ENCODE measurements around the gene SMAP1.
"Not testable (repeated sequence)": the region's sequence is repeated elsewhere in the genome, so short reads cannot be mapped to it uniquely, and the experiment has no call there.

Gene SMAP1

DNA sequence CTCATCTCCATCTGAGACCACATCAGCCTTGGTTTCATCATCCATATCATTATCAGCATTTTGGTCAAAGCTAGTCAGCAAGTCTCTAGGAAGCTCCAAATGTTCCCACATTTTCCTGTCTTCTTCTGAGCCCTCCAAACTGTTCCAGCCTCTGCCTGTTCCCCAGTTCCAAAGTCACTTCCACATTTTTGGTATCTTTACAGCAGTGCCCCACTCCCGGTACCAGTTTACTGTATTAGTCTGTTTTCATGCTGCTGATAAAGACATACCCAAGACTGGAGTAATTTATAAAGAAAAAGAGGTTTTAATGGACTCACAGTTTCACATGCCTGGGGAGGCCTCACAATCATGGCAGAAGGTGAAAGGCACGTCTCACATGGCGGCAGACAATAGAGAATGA is 74.8 kb downstream of the SMAP1 start:
- DNase-seq = peak in 3 of 4 experiments; percentile 12 to 40 (median 31)

DNA sequence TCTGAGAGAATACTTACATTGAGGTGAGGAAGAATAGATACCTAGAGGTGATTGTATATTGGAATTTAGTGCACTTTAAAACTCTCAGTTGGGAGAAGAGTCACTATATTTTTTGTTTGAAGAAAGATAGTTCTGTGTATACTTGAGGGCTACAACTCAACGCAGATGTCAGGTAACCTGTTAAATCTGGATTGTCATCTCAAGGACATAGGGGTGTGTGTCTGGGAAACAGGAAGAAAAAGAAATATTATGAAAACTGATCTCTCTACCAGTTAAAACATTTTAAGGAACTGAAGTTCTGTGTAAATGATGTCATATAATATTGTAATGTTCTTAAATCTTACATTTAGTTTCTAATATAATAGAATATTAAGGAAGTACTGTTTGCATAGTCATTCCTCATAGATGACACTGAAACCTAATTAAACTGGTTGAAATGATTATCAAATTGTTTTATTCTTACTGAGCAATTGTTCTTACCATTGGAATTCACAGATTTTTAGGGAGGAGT is 86.2 kb downstream of the SMAP1 start:
- peak in 2 of 4 experiments; percentile 45 to 61 for DNase-seq

DNA sequence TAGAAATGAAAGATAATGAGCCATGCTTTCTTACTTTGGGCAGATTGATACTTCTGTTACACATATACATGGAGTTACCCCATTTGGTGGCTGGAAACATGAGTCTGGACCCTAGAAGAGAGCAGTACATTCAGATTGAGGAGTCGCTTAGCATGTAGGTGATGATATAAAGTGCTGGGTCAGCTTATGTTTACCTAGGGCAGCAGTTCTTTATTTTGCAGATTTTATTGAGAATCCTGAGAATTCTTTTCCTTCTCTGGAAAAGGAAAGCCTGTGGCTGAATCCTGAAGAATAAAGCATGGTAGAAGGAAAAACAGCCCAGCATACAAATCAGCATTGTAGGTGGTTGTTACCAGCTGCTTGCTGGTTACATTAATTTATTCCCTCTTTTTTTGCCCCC is 91.2 kb downstream of the SMAP1 start:
- no peak for DNase-seq

DNA sequence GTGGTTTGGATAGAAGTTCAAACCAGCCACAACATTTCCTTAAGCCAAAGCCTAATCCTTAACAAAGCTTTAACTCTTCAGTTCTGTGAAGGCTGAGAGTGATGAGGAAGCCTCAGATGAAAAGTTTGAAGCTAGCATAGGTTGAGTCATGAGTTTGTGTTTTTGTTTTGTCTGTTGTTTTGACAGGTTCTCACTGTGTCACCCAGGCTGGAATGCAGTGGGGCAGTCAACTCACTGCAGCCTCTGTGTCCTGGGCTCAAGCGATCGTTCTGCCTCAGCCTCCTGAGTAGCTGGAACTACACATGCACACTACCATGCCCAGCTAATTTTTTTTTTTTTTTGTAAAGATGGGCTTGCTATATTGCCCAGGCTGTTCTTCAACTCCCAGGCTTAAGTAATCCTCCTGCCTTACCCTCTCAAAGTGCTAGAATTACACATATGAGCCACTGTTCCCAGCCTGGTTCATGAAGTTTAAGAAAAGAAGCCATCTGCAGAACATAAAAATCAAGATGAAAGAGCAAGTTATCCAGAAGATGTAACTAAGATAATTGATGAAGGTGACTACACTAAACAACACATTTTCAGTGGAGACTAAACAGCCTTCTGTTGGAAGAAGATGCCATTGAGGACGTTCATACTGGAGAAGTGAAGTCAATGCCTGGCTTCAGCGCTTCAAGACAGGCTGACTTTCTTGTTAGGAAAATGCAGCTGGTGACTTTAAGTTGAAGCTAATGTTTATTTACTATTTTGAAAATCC is 96.2 kb downstream of the SMAP1 start:
- DNase-seq = no peak

DNA sequence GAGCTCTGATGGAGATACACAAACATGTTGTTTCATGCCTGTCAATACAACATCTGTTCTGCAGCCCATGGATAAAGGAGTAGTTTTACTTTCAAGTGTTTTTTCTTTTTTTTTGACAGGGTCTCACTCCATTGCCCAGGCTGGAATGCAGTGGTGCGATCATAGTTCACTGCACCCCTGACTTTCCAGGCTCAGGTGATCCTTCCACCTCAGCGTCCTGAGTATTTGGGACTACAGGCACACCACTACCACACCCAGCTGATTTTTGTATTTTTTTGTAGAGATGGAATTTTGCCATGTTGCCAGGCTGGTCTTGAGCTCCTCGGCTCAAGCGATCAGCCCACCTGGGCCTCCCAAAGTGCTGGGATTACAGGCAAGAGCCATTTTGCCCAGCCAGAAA is 97.0 kb downstream of the SMAP1 start:
- DNase-seq = no peak

DNA sequence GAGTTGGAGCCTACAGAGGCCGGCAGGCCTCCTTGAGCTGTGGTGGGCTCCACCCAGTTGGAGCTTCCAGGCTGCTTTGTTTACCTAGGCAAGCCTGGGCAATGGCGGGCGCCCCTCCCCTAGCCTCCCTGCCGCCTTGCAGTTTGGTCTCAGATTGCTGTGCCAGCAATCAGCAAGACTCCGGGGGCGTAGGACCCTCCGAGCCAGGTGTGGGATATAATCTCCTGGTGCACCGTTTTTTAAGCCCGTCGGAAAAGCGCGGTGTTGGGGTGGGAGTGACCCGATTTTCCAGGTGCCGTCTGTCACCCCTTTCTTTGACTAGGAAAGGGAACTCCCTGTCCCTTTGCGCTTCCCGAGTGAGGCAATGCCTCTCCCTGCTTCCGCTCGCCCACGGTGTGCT is 103.7 kb downstream of the SMAP1 start:
- not testable (repeated sequence) for DNase-seq

DNA sequence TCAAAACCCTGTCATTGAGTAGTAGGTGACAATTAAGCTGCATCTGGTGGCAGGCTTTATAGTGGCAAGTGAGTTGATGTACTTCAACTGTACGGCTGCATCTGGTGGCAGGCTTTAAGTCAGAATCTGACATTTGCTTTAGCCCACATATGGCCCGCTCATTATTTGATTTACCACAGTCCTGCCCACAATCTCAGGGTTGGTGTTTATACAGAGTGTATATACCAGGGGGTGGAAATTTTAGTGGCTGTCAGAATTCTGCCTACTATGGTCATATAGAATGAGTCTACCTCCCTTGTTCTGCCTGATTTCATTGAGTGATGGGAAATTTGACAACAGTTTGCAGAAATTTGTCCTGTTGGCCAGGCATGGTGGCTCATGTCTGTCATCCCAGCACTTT is 112.3 kb downstream of the SMAP1 start:
- DNase-seq = no peak

DNA sequence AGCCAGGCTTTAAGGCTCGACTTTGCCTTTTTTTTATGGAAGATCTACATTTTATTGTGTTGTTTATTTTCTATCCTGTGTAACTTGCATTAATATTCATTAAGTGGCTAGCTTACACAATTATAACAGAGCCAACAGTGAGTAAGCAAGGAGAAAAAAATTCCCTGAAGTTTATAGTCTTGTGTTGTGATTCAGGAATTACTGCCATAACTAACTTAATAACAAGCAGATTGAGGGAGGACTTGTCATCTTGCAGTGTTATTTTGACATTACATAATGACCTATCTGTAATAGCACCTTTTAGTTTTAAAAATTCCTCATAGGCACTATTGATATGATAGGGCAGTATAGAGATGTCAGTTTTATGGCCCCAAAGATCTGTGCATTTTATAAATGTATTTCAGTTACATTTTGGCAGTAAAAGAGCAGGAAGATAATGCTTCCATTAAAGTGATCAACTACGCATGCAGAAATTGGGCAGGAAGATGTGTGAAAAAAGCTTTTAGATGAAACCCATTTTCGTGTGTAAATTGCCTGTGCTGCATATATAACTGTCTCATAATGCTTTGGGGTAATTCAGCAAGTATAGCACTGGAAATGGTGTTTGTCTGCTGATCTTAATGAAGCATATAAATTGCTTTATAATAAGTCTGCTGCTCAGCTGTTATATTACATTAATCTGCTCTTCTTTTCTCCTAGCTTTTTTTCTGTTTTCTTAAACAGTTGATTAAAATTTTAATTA is 123.0 kb downstream of the SMAP1 start:
- DNase-seq = no peak

DNA sequence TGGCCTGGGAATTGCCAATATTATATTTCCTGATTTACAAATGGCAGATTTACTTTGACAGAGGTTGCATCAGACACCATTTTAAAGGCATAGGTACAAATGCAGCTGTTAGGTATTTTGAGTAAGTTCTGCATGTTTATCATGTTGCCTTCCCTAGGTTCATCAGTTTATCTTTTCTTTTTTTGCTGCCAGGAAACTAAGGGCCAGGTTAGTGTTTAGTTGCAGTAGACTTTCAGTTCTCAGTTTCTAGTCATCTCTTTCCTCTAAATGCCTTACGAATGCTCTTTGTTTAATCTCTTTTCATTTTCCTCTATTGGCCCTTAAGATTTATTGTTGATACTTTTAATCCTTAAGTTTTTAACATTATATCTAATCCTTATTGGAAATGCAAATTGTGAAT is 129.9 kb downstream of the SMAP1 start:
- no peak for DNase-seq

DNA sequence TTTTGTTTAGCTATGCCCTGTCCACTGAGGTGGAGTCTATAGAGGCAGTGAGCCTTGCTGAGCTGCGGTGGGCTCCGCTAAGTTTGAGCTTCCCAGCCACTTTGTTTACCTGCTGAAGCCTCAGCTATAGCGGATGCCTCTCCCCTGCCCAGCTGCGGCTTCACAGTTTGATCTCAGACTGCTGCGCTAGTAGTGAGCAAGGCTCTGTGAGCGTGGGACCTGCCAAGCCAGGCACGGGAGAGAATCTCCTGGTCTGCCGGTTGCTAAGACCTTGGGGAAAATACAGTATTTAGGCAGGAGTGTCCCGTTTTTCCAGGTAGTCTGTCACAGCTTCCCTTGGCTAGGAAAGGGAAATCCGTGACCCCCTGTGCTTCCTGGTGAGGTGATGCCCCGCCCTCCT is 138.4 kb downstream of the SMAP1 start:
- DNase-seq = no peak

DNA sequence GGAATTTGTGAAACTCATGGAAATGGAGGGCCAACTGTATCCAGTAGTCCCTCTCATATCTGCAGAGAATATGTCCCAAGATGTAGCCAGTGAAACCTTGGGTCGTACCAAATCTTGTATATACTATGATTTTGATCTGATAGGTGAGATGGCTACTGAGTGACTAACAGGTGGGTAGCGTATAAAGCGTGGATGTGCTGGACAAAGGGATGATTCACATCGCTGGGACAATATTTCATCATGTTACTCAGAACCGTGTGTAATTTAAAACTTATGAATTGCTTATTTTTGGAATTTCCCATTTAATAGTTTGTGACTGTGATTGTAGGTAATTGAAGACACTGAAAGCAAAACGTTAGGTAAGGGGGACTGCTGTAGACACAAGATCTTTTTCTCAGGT is 144.1 kb downstream of the SMAP1 start:
- DNase-seq = no peak

DNA sequence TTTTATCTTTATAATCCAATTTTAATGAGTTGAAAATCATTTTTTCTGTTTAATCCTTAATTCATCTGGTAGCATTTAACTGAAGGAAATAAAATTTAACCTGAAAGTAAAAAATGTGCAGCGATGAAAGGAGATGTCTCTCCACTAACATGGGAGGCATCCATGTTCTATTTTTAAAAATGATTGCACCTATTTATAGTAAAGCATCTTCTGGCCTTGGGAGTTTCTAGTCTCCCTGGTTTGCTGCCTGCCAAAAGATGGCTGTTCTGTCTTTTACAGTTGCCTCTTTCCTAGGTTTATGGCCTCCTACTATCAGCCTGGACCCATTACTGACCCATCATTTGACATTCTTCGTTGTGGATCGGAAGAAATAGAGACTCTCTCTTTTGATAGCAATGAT is 146.2 kb downstream of the SMAP1 start:
- no peak for DNase-seq

DNA sequence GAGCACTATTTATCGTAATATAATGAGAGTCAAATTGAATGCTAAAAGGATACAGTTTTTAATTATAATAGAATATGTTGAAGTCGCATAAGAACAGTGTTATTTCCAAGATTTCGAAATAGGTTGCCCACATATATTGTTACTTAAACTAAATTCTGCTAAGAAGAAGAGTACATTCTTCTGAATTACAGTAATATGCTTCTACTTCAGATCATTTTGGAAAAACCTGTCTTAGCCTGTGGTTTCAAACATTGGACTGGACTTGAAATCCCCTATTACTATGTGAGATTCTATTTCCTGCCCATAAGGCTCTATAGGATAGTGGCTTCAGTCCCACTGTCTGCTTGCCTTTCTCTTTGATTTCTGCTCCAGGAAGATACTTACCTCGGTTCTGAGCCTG is 152.0 kb downstream of the SMAP1 start:
- DNase-seq = no peak

DNA sequence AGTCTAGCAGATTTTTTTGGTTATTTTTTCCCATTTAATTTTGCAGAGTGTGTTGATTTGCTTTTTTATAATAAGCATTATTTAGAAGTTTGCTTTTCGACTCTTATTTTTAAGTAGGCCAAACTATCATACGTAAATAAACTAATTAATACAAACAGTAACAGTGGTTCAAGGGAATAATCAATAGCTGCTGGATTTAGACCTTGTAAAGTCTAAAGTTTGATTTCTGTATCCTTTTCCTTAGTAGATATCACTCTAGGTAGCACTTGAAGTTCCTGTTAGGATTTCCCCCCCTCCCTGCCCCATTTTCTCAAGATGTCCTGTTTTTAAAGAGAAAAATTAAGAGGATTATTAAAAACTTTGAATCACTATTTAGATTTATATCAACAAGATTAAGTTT is 153.1 kb downstream of the SMAP1 start:
- no peak for DNase-seq

DNA sequence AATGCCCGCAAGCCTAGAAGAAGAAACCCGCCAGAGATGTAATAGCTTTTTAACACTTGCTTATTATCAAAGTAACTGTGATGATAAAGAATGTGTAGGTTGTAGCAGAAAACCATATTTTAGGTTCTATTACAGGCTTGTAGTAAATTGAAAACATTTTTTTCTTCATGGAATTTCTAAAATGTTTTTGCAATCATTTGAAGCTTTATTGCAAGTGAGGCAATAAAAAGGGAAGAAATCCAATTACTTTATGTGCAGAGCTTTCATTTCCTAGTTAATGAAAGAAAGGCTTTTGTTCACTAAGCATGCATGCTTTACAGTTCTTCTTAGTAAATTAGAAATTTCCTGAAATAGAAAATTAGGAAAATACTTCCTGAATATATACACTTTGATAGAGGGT is 154.1 kb downstream of the SMAP1 start:
- DNase-seq = no peak

DNA sequence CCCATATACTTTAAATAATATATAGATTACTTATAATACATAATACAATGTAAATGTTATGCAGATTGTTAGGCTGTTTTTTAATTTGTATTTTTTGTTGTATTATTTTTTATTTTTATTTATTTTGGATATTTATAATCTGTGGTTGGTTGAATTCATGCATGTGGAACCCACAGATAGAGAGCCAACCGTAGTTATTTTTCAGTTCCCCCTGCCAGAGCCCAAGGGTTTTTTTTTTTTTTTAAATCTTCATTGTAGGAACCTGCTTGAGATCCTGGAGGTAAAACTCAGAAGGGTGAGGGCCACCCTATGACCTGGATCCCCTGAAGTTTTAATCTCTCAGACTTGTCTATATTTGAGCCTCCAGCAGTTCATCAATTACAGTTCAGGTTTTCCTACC is 156.0 kb downstream of the SMAP1 start:
- no peak for DNase-seq

DNA sequence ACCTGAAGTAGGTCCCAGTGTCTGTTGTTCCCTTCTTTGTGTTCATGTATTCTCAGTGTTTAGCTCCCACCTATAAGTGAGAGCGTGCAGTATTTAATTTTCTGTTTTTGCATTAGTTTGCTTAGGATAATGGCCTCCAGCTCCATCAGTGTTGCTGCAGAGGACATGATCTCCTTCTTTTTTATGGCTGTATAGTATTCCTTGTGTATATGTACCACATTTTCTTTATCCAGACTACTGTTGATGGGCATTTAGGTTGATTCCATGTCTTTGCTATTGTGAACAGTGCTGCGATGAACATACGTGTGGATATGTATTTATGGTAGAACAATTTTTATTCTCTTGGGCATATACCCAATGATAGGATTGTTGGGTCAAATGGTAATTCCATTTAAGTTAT is 163.7 kb downstream of the SMAP1 start:
- no peak for DNase-seq

DNA sequence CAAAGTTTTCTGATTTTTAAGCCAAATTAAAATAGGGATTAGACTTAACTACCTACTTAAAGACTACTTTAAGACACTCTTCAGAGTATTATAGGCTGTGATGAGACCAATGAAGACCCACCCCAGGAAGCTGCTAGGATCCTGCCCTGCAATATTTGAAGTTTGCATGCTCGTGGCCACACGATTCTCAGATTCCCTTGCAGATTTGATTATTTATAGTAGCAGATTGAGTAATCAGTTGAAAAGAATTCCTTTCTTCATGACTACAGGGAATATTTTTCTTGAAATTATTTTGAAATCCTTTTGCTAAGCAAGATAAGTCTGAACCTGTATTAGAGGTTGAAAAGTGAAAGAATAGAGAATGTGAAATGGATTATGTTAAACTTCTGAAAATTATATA is 166.8 kb downstream of the SMAP1 start:
- no peak for DNase-seq

DNA sequence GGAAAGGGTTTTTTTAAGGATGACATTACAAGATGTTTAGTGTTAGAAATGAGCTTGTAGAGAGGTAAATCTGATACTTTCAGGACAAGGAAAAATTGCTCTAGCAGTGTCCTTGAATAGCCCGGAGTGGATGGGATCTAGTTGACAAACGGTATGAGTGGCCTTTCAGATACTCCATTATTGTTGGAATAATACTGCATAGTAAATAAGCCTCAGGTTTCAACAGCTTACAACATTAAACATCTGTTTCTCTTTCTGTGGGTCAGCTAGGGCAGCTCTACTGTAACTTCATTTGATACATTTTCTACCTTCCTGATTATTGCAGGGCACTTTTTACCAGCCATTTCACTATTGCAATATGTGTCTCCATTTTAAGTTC is 171.2 kb downstream of the SMAP1 start:
- no peak for DNase-seq

DNA sequence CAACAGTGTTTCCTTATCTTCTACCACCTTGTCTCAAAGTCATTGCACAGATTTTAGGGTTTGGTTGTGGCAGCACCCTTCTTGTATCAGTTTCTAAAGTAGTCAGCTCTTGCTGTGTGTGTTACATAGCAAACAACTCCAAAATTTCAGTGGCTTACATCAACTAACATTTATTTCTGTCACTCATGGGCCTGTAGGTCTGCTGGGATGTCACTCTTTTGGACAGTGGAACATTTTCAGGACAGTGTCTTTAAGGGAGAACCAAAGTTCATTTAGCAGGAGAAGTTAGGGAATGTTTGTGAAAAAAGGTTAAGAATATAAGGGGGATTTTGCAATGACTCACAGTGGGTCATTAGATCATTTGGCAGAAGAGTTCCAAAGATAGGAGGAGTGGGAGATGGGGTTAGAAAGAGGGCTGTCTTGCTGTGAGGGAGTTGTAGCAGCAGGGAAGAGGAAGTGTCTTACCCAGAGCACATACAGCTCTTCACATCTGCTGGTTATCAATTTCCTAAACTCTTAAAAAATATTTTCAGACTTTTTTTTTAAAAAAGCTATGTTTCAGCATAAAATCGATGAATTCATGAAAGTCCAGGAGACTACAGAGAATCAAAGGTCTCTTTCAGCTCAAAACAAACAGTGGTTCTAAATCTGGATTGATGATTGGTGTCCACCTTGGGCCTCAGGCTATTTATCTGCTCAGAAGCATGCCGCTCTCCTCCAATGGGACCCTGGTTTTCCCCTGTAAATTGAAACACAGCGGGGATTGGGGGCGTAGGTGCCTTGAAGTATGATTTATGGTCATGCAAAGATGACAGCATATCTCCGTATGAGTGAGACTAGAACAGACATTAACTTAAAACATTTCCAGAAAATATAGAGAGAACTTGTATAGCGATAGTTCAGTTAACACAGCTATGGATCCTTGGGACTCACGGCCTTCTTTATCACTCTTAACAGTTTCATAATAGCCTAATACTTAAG is 171.9 kb downstream of the SMAP1 start:
- DNase-seq = peak in 2 of 4 experiments; percentile 11 to 16

DNA sequence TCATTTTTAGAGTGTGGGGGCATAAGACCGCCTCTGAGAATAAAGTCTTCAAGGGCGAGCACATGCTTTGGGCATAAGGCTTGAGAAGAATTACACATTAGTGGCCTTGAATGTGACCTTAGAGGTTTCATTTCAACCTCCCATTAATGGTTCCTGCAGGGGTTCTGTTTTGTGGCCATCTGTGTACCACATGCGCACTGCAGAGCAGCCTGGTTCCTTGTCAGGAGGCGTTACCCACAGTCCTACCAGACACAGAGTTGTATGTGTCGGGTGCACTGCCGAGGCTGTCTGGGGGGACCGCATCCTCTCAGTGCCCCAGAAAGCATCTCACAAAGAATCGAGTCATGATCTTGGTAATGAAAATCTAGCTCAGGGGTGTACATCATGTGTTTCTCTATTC is 173.4 kb downstream of the SMAP1 start:
- no peak for DNase-seq

DNA sequence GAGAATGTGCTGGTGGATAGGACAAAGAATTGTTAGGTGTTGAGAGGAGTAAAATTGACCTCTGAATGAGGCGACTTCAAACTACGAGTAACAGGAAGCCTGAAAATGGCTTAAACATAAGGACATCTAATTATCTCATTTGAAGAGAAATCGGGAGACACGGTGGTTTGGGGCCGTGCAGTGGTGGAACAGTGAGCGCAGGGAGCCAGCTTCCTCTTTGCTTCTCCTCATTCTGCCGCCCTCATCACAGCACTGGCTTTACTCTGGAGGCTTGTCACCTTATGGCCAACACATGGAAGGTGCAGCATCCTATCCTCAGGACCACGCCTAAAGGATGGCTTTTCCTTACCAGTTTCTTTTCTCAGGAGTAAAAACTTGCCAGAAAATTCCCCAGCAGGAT is 174.9 kb downstream of the SMAP1 start:
- DNase-seq = no peak

DNA sequence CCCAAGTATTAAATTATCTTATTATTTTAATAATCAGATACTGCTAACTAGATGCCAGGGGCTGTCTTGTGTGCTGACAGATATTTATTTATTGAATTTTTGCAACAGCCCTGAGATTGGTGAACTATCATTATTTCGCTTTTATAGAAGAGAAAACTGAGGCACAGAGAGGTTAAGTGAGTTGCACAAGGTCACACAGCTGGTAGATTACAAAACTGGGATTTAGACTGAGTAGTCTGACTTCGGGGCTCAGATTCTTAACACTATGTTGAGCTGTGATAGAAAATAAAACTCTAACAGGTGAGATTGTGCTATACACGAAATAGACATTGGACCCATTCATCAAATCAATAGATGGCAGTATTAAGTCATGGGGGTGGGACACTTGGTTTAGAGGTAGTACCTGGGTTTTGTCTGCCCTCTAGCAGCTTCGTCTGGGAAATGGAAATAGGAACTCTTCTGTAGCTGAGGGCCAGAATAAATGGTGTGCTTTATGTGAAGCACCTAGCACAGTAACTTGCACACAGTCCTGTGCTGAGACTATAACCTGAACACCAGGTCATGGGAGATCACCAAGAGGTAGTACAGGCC is 175.7 kb downstream of the SMAP1 start:
- no peak for DNase-seq

All from suppressor macrophage (primary cell).